GM12873 (cell line): Measurements from ENCODE around the gene GTF3C4.

ENCODE experiments used
- CTCF ChIP-seq: IDR thresholded peaks from 2 replicates; pipeline ENCODE4 v1.5.1; 2012; ENCODE audit warnings: low read depth, mild to moderate bottlenecking, moderate library complexity, low read length, control low read depth; ENCODE audit not compliant: insufficient read depth; ENCODE audit errors: missing control alignments

The GTF3C4 gene

GRCh38 chr9:132697230-132697629 lies 27.0 kb downstream of the GTF3C4 start:
- TF ChIP-seq CTCF = no peak

- TF ChIP-seq CTCF = no peak
Measured at GRCh38 chr9:132698989-132699388, 28.7 kb downstream of the GTF3C4 start.

- TF ChIP-seq CTCF = no peak
Measured at GRCh38 chr9:132699956-132700355, 29.7 kb downstream of the GTF3C4 start.

GRCh38 chr9:132702254-132702653 lies 32.0 kb downstream of the GTF3C4 start:
- TF ChIP-seq CTCF = no peak

DNA sequence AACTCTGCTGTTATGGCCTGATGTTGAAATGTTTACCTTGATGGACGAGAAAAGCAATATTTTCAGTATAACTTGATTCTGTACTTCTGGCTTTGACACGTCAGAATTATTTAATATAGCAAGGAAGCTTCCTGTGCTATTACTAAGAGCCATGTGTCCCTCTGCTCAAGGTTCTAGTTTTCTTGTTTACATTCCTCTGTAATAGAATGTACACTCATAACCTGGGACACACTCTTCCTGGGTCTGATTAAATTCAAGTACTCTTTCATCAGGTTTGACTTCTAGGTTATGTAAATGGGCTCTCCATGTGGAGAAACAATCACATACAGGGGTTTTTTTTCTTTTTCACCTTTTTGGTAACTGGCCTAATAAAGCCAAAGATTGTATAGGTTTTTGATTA lies 33.1 kb downstream of the GTF3C4 start:
- TF ChIP-seq CTCF = no peak

DNA sequence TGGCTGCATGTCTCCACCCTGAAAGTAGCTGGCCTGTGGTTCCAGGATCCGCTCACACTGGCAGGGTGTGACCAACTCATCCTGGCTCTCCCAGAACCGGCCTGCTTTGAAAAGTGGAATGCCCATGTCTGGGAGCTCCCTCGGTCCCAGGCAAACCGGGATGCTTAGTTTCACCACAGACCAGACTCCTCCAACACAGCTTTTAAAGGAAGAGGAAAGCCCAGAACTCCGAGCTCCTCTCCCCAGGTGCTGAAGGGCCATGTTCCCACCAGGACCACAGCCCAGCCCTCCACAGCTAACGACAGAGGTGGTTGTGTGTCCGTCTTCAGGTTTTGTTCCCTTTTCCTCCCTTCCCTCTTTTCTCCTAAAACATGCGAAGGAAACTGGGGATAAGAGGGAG lies 38.0 kb downstream of the GTF3C4 start:
- TF ChIP-seq CTCF = no peak

DNA sequence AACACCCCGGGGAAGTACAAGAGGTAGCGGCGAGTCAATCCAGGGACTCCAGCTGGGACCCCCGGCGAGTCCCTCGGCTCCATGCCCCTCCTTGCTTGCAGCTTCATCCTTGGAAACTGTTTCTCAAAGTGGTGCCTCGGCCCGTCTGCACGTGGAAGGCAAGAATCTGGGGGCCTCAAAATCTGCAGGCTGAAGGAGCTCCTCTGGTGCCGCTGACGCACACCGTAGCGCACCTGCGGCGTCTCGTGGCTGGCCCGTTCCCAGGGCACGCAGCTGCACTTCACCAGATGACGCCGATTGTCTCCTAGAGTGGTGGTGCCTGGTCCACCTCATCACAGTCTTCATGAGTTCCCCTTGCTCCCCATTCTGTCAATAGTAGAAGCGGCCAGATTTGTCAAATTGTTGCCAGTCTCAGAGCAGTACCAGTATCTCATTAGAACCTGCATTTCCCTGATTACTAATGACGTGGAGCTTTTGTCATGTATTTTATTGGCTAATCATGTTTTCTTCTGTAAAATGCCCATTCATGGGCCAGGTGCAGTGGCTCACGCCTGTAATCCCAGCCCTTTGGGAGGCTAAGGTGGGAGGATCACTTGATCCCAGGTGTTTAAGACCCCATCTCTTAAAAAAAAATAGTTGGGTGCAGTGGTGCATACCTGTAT lies 38.6 kb downstream of the GTF3C4 start:
- no peak for TF ChIP-seq CTCF
